Neural cell (in vitro differentiated cells): ENCODE data around the gene SCNN1A. TPM values are rescaled to one million over a fixed set of nuclear protein-coding genes. Genes with fewer than 3 reads are reported as not detected.

ENCODE experiments used
- H2AFZ ChIP-seq: fragments of 200-600, 300-800 bp; sonication (generic), shearing (Covaris generic); 2 replicates; pipeline ENCODE4 v1.6.0; 2014; ENCODE audit warnings: low read depth, mild to moderate bottlenecking, antibody characterized with exemption, low read length, moderate library complexity
- H3F3A ChIP-seq: fragments of 200-600 bp; shearing (Covaris generic); 2 replicates; pipeline ENCODE4 v1.6.1; 2016; ENCODE audit warnings: mild to moderate bottlenecking, moderate library complexity, mixed read lengths, antibody characterized with exemption, low read length; ENCODE audit not compliant: insufficient read depth, poor library complexity, severe bottlenecking
- H3K27ac ChIP-seq: fragments of 200-600, 300-800 bp; sonication (generic), shearing (Covaris generic); 2 replicates; pipeline ENCODE4 v1.5.1; 2014; ENCODE audit warnings: mild to moderate bottlenecking, low read length, moderate library complexity
- H3K27me3 ChIP-seq: fragments of 300-800, 200-600 bp; sonication (generic), shearing (Covaris generic); 2 replicates; pipeline ENCODE4 v1.6.0; 2014; ENCODE audit warnings: mild to moderate bottlenecking, low read depth, low read length, moderate library complexity; ENCODE audit not compliant: insufficient read depth
- H3K36me3 ChIP-seq: fragments of 300-800, 200-600 bp; sonication (generic), shearing (Covaris generic); 2 replicates; pipeline ENCODE4 v1.5.1; 2014; ENCODE audit warnings: mild to moderate bottlenecking, antibody characterized with exemption, low read length, moderate library complexity; ENCODE audit not compliant: insufficient read depth
- H3K4me2 ChIP-seq: fragments of 300-800, 200-600 bp; sonication (generic), shearing (Covaris generic); 2 replicates; pipeline ENCODE4 v1.6.0; 2014; ENCODE audit warnings: mild to moderate bottlenecking, low read length
- H3K4me3 ChIP-seq: fragments of 300-800, 200-600 bp; sonication (generic), shearing (Covaris generic); 2 replicates; pipeline ENCODE4 v1.5.1; 2014; ENCODE audit warnings: mild to moderate bottlenecking, low read length, moderate library complexity
- H3K79me2 ChIP-seq: fragments of 200-600 bp; shearing (Covaris generic); replicated peaks from 2 replicates; pipeline ENCODE4 v1.6.0; 2014; ENCODE audit warnings: mild to moderate bottlenecking, low read length, moderate library complexity; ENCODE audit not compliant: insufficient read depth
- H3K9ac ChIP-seq: fragments of 300-800, 200-600 bp; sonication (generic), shearing (Covaris generic); 2 replicates; pipeline ENCODE4 v1.6.1; 2016; ENCODE audit warnings: mild to moderate bottlenecking, low read length, mixed read lengths
- H3K9me2 ChIP-seq: fragments of 200-600 bp; shearing (Covaris generic); 2 replicates; pipeline ENCODE4 v1.6.1; 2016; ENCODE audit warnings: mild to moderate bottlenecking, low read length, mixed read lengths; ENCODE audit not compliant: insufficient read depth
- H3K9me3 ChIP-seq: fragments of 200-600, 300-800 bp; sonication (generic), shearing (Covaris generic); 2 replicates; pipeline ENCODE4 v1.6.1; 2016; ENCODE audit warnings: mild to moderate bottlenecking, mixed run types, low read length, moderate library complexity, mixed read lengths
- H4K20me1 ChIP-seq: fragments of 200-600 bp; shearing (Covaris generic); 2 replicates; pipeline ENCODE4 v1.6.1; 2016; ENCODE audit warnings: mild to moderate bottlenecking, mixed run types; ENCODE audit not compliant: insufficient read depth
- EP300 ChIP-seq: fragments of 450-650 bp; conservative IDR thresholded peaks from 2 replicates; pipeline ENCODE4 v1.6.1; 2014; ENCODE audit warnings: antibody characterized with exemption, mild to moderate bottlenecking, moderate library complexity; ENCODE audit not compliant: poor library complexity, severe bottlenecking
- EZH2 ChIP-seq: fragments of 200-600, 300-800 bp; shearing (Covaris generic), sonication (generic); IDR thresholded peaks from 2 replicates; pipeline ENCODE4 v1.6.1; 2014; ENCODE audit warnings: antibody characterized with exemption, low read length, borderline replicate concordance, mild to moderate bottlenecking; ENCODE audit not compliant: insufficient read depth, poor library complexity, severe bottlenecking
- MXI1 ChIP-seq: fragments of 450-650 bp; conservative IDR thresholded peaks from 2 replicates; pipeline ENCODE4 v1.6.1; 2014; ENCODE audit warnings: antibody characterized with exemption, mild to moderate bottlenecking; ENCODE audit not compliant: poor library complexity, severe bottlenecking
- RAD21 ChIP-seq: fragments of 450-650 bp; conservative IDR thresholded peaks from 2 replicates; pipeline ENCODE4 v1.6.1; 2014; ENCODE audit warnings: antibody characterized with exemption, mild to moderate bottlenecking, moderate library complexity
- SMC3 ChIP-seq: fragments of 450-650 bp; conservative IDR thresholded peaks from 2 replicates; pipeline ENCODE4 v1.6.1; 2014; ENCODE audit warnings: antibody characterized with exemption, mild to moderate bottlenecking, moderate library complexity; ENCODE audit not compliant: poor library complexity
- TAF1 ChIP-seq: IDR thresholded peaks from 2 replicates; pipeline ENCODE4 v1.6.1; 2012; ENCODE audit warnings: low read depth
- polyA plus RNA-seq: library from polyadenylated mRNA; depleted of rRNA; stranded (reverse); fragments of >200 nt; gene quantifications from 2 replicates; pipeline ENCODE4 v1.2.3, GENCODE V29; 2014
- TF ChIP-seq, protein P1 (sequence below): fragments of 450-650 bp; IDR thresholded peaks from 2 replicates; pipeline ENCODE4 v1.5.1; 2014; ENCODE audit warnings: antibody characterized with exemption, mild to moderate bottlenecking, moderate library complexity; ENCODE audit not compliant: poor library complexity, severe bottlenecking
- TF ChIP-seq, protein P2 (sequence below): IDR thresholded peaks from 2 replicates; pipeline ENCODE4 v1.6.1; 2012; ENCODE audit warnings: borderline replicate concordance

Gene SCNN1A
- polyA plus RNA-seq, 1 donor from 2014 or later = not detected

DNA sequence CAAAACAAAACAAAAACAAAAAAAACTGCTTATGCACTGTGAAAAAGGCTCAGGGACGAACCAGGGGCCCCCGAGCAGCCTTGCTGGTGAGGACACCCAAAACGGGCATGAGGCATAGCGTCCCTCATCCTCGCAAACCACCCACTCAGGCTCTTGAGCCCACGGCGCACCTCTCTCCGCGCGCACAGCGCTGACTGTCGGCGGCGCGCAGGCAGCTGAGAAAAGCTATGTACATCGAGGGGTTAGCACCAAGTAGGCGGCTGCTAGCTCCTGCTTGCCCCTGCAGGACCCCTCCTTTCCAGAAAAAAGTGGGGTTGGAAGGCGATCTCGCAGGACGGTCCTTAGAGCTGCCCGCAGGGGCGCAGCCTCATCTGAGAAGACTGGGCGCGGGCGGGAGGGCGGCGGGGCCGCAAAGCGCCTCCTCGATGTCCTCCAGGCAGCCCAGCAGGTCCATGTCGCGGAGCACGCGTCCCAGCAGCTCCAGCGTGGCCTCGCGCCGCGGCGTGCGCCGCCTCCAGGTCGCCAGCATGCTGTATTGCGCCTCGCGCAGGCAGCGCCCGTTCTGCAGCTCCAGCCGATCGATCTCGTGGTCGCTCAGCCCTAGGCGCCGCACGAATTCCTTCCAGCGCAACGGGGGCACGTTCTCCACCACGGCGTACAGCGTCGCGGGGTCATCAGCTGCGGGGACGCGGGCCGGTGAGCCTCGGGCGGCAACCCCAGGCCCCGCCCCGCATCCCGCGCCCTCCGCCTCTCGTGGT lies 46.2 kb downstream of the SCNN1A start:
- Histone ChIP-seq H3K9ac (no peak overlapping the region), H3K27me3 (no peaks in the 10 kb centered on the region), H3F3A (no peaks in the 10 kb centered on the region), H3K9me3 (no peaks in the 10 kb centered on the region), H3K36me3 (no peaks in the 10 kb centered on the region), H3K79me2 (no peaks in the 10 kb centered on the region), H3K4me2 (no peak overlapping the region), H3K9me2 (no peaks in the 10 kb centered on the region), H3K27ac (no peak overlapping the region), H4K20me1 (no peaks in the 10 kb centered on the region), H3K4me3 (no peak overlapping the region), H2AFZ (no peak overlapping the region)
- TF ChIP-seq MXI1 (no peak), EZH2 (no peak), TAF1 (no peak), SMC3 (no peak), EP300 (no peak), RAD21 (no peak)
- TF ChIP-seq, protein P1, sequence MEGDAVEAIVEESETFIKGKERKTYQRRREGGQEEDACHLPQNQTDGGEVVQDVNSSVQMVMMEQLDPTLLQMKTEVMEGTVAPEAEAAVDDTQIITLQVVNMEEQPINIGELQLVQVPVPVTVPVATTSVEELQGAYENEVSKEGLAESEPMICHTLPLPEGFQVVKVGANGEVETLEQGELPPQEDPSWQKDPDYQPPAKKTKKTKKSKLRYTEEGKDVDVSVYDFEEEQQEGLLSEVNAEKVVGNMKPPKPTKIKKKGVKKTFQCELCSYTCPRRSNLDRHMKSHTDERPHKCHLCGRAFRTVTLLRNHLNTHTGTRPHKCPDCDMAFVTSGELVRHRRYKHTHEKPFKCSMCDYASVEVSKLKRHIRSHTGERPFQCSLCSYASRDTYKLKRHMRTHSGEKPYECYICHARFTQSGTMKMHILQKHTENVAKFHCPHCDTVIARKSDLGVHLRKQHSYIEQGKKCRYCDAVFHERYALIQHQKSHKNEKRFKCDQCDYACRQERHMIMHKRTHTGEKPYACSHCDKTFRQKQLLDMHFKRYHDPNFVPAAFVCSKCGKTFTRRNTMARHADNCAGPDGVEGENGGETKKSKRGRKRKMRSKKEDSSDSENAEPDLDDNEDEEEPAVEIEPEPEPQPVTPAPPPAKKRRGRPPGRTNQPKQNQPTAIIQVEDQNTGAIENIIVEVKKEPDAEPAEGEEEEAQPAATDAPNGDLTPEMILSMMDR = no peak

DNA sequence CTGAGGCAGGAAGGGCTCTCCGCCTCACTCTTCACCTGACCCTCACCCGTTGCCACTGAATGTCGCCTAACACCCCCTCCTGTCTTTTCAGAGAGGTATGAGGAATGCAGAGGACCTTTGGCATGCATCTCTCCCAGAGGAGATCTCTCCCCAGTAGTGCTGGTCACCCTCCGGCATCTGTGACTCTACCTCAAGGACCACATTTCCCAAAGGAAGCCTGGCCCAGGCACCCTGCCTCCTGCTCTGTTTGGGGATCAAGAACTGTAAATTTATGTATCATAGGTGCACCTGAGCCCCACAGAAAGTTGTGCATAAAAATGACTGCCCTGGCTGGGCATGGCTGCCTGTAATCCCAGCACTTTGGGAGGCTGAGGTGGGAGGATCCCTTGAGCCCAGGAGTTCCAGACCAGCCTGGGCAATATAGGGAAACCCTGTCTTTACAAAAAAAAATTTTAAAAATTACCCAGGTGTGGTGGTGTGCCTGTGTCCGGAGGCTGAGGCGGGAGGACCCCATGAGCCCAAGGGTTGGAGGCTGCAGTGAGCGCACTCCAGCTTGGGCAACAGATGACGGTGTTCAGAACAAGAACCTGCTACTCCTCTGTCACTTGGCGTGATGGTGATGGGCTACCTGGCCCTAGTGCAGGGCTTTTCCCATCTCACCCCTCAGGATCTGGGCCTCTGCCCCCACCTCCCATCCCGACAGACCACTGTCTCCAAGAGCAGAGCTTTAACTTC lies 47.2 kb downstream of the SCNN1A start:
- Histone ChIP-seq H3K9me3 (no peaks in the 10 kb centered on the region), H3K9ac (no peak overlapping the region), H3F3A (no peaks in the 10 kb centered on the region), H3K4me3 (no peak overlapping the region), H2AFZ (no peak overlapping the region), H3K4me2 (no peak overlapping the region), H3K9me2 (no peaks in the 10 kb centered on the region), H3K27ac (no peak overlapping the region), H4K20me1 (no peaks in the 10 kb centered on the region), H3K27me3 (no peaks in the 10 kb centered on the region), H3K36me3 (no peaks in the 10 kb centered on the region), H3K79me2 (no peaks in the 10 kb centered on the region)
- TF ChIP-seq SMC3 = no peak
- TF ChIP-seq TAF1 = no peak
- TF ChIP-seq, protein P2, sequence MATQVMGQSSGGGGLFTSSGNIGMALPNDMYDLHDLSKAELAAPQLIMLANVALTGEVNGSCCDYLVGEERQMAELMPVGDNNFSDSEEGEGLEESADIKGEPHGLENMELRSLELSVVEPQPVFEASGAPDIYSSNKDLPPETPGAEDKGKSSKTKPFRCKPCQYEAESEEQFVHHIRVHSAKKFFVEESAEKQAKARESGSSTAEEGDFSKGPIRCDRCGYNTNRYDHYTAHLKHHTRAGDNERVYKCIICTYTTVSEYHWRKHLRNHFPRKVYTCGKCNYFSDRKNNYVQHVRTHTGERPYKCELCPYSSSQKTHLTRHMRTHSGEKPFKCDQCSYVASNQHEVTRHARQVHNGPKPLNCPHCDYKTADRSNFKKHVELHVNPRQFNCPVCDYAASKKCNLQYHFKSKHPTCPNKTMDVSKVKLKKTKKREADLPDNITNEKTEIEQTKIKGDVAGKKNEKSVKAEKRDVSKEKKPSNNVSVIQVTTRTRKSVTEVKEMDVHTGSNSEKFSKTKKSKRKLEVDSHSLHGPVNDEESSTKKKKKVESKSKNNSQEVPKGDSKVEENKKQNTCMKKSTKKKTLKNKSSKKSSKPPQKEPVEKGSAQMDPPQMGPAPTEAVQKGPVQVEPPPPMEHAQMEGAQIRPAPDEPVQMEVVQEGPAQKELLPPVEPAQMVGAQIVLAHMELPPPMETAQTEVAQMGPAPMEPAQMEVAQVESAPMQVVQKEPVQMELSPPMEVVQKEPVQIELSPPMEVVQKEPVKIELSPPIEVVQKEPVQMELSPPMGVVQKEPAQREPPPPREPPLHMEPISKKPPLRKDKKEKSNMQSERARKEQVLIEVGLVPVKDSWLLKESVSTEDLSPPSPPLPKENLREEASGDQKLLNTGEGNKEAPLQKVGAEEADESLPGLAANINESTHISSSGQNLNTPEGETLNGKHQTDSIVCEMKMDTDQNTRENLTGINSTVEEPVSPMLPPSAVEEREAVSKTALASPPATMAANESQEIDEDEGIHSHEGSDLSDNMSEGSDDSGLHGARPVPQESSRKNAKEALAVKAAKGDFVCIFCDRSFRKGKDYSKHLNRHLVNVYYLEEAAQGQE = no peak
- TF ChIP-seq EZH2 = no peak
